OCI-LY7 (cell line): ENCODE measurements around the gene FCHO2.

ENCODE experiments used
- CTCF ChIP-seq: fragments of 200-600 bp; sonication (generic); conservative IDR thresholded peaks from 2 replicates; pipeline ENCODE4 v1.5.1; 2014; ENCODE audit warnings: mild to moderate bottlenecking, antibody characterized with exemption, low read length, moderate library complexity, mixed read lengths
- EZH2phosphoT487 ChIP-seq: fragments of 200-600 bp; sonication (generic); IDR thresholded peaks from 2 replicates; pipeline ENCODE4 v1.6.1; 2018; ENCODE audit warnings: low read depth, borderline replicate concordance, mild to moderate bottlenecking, mixed run types, antibody characterized with exemption, low read length, moderate library complexity, mixed read lengths

- TF ChIP-seq CTCF (no peak), EZH2phosphoT487 (no peak)
These were observed 155.7 kb downstream of the FCHO2 start for GRCh38 chr5:73111536-73111935.
